ENCODE measurements around the gene MPG.
A peak's percentile ranks its signal among the peaks of the same experiment; 100 is the strongest.

The MPG gene

GRCh38 chr16:64914-65255 lies 13.1 kb upstream of the MPG start:
- DNase-seq (ENCODE audit: low read depth, low spot score) = no peak
- H3K27ac ChIP-seq = no peak overlapping the region

- DNase-seq (ENCODE audit: low read depth, low spot score) = no peak
- no peak overlapping the region for H3K27ac ChIP-seq
Observed at GRCh38 chr16:65745-66144, 12.3 kb upstream of the MPG start.

DNA sequence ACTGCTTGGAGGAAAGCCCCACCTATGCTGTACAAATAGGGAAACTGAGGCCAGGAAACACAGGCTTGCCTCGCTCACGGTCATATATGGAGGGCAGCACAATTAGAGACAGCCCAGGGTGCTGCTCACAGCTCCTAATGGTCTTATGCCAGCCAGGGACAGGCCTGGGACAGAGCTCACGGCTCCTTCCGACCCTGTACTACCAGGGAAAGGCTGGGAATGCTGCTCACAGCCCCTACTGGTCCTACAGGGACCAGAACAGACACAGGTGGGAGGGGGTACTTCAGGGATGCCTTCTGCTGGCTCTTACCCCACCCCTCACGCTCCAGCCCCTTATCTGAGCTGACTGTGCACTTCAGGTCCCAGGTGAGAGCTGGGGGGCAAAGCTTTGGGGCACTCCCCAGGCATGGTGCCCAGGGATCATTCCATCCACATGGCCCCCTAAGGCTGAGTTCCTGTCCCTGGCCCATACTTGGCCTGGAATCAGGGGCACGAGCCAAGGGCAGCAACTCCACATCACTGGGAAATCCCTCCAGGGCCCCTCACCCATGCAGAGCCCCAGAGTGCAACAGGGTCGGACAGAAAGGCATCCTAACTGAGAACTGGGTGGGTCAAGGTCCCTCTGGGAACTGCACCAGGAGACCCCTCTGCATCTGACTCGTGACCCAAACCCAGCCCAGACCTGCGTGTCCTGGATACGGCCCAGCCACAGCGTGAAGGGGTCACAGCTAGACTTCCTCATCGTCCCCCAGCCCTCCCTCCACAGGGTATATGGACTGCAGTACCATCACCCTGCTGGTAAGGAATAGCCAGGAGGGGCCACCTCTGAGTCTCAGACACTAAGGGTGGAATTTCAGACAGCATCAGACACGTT lies 11.5 kb upstream of the MPG start:
- no peak overlapping the region for H3K27ac ChIP-seq
- DNase-seq (ENCODE audit: low read depth, low spot score) = no peak

- no peak overlapping the region for H3K27ac ChIP-seq
- no peak for DNase-seq (ENCODE audit: low read depth, low spot score)
Observed at GRCh38 chr16:67183-67791, 10.7 kb upstream of the MPG start.

DNA sequence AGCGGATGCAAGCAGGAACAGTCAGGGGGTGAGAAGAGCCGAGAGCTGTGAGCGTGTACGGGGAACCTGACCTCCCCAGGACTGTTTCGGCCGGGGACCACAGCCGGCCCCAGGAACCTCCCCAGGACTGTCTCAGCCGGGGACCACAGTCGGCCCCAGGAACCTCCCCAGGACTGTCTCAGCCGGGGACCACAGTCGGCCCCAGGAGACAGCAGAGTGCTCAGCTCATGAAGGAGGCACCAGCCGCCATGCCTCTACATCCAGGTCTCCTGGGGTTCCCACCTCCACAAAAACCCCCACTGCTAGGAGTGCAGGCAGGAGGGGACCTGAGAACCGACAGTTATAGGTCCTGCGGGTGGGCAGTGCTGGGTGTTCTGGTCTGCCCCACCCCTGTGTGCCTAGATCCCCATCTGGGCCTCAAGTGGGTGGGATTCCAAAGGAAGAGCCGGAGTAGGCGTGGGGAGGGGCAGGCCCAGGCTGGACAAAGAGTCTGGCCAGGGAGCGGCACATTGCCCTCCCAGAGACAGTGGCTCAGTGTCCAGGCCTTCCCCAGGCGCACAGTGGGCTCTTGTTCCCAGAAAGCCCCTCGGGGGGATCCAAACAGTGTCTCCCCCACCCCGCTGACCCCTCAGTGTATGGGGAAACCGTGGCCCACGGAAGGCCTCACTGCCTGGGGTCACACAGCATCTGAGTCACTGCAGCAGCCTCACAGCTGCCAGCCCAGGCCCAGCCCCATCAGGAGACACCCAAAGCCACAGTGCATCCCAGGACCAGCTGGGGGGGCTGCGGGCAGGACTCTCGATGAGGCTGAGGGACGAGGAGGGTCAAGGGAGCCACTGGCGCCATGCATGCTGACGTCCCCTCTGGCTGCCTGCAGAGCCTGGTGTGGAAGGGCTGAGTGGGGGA lies 9.9 kb upstream of the MPG start:
- no peak overlapping the region for H3K27ac ChIP-seq
- no peak for DNase-seq (ENCODE audit: low read depth, low spot score)

GRCh38 chr16:69181-69580 lies 8.8 kb upstream of the MPG start:
- no peak overlapping the region for H3K27ac ChIP-seq
- DNase-seq (ENCODE audit: low read depth, low spot score) = no peak

DNA sequence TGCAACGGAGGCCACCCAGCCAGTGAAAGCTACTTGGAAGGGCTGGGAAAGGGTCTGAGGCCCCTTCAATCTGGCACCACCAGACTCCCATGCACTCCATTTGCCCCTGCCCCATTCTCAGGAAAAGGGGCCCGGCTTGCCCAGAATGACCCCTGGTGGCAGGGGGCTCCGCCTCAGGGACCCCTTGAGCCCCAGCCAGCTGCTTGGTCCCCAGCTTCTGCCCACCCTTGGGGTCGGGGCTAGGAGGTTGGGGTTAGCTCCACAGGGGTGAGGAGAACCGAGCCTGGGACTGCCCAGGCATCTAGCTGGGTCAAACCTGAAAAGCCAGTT lies 6.8 kb upstream of the MPG start:
- no peak for DNase-seq (ENCODE audit: low read depth, low spot score)
- peak overlapping the region; percentile 80 for H3K27ac ChIP-seq

- no peak for DNase-seq (ENCODE audit: low read depth, low spot score)
- peak overlapping the region; percentile 80 for H3K27ac ChIP-seq
Observed at GRCh38 chr16:71540-72401, 6.3 kb upstream of the MPG start.

GRCh38 chr16:72561-73548 lies 5.2 kb upstream of the MPG start, which contains the start of gene RHBDF1:
RHBDF1 (minus strand) TSS chr16:72631; CDS start chr16:65015, 7,616 bp downstream.
- peak within 1 kb of the TSS; percentile 80 for H3K27ac ChIP-seq
- no peak for DNase-seq (ENCODE audit: low read depth, low spot score)

DNA sequence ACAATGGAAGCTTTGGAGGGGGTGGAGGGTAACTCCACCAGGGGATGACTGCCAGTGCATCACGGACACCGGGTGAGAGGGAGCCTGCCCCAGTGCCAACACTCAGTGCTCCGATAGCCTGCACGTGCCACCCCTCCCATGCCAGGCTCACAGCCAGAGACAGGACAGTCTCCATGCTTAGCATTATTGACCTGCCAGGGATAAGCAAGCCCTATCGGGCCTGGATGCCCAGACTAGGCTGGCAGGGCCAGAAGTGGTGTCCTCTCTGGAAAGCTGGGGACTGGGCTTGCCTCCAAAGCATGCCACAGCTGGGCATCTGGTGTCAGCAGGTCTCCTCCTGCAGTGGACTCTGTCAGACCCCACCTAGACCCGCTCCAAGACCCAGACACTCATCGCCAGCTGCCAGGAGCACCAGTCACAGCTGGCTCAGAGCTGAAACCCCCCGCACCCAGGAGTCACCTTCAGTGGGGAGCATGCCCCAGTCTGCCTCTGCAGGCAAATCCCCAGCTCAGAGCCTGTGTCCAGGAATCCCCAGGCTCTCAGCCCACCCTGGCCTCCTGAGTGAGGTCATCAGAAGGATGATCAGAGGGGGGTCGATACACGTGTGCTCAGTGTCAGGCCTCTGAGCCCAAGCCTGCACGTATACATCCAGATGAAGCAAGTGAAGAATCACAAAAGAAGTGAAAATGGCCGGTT lies 3.8 kb upstream of the MPG start:
- DNase-seq (ENCODE audit: low read depth, low spot score) = no peak
- H3K27ac ChIP-seq = no peak overlapping the region

- DNase-seq (ENCODE audit: low read depth, low spot score) = no peak
- no peak overlapping the region for H3K27ac ChIP-seq
Observed at GRCh38 chr16:74747-75334, 3.2 kb upstream of the MPG start.

- DNase-seq (ENCODE audit: low read depth, low spot score) = no peak
- peak overlapping the region; percentile 71 for H3K27ac ChIP-seq
Observed at GRCh38 chr16:75580-76501, 2.2 kb upstream of the MPG start.

GRCh38 chr16:76535-77272 lies 1.3 kb upstream of the MPG start:
- DNase-seq (ENCODE audit: low read depth, low spot score) = no peak
- peak overlapping the region; percentile 71 for H3K27ac ChIP-seq

GRCh38 chr16:77273-77806 lies 685 bp upstream of the MPG start:
- DNase-seq (ENCODE audit: low read depth, low spot score) = no peak
- peak overlapping the region; percentile 71 for H3K27ac ChIP-seq

- H3K27ac ChIP-seq = peak overlapping the region; percentile 71
- DNase-seq (ENCODE audit: low read depth, low spot score) = no peak
Observed at GRCh38 chr16:78444-79150, 572 bp downstream of the MPG start.
